Stomach (tissue), 9 donors: ENCODE measurements around the gene ESD. TPM values are rescaled to one million over a fixed set of nuclear protein-coding genes. Genes with fewer than 3 reads are reported as not detected.

Experiments used
- DNase-seq, 2 donors: peaks; one replicate each; pipeline versions ENCODE4 v3.0.0 to v3.0.0-alpha.2; 2013 to 2019
- H3K27ac ChIP-seq, 5 donors: fragments of 200-600 bp in 4 of 5; sonication (generic) in 4 of 5; one replicate each; pipeline ENCODE4 v1.5.1; 2013 to 2019; ENCODE audit warnings: mild to moderate bottlenecking in 1 of 5, moderate library complexity in 1 of 5
- H3K27me3 ChIP-seq, 3 donors: fragments of 200-600 bp; sonication (generic); one replicate each; pipeline ENCODE4 v1.5.1; 2017 to 2019; ENCODE audit warnings: mixed run types in 1 of 3
- H3K36me3 ChIP-seq, 4 donors: fragments of 200-600 bp; sonication (generic); 1 replicate in 3 of 4; 2 replicates in 1 of 4; pipeline ENCODE4 v1.5.1; 2016 to 2019
- H3K4me1 ChIP-seq, 4 donors: fragments of 200-600 bp; sonication (generic); one replicate each; pipeline ENCODE4 v1.5.1; 2016 to 2019
- H3K4me3 ChIP-seq, 4 donors: fragments of 200-600 bp; sonication (generic) in 3 of 4; one replicate each; pipeline ENCODE4 v1.5.1; 2016 to 2019; ENCODE audit warnings: mild to moderate bottlenecking in 1 of 4
- H3K9me3 ChIP-seq, 4 donors: fragments of 200-600 bp; sonication (generic); one replicate each; pipeline ENCODE4 v1.5.1; 2016 to 2019
- EP300 ChIP-seq: sonication (generic); formaldehyde crosslinking; IDR thresholded peaks from one replicate; pipeline ENCODE4 v1.6.1; 2017; ENCODE audit warnings: antibody characterized with exemption
- POLR2A ChIP-seq, 4 donors: fragments of 450-650 bp; IDR thresholded peaks; one replicate each; pipeline ENCODE4 v1.6.1; 2016; ENCODE audit warnings: antibody characterized with exemption in 4 of 4, control low read depth in 2 of 4, mild to moderate bottlenecking in 1 of 4, moderate library complexity in 1 of 4
- POLR2AphosphoS5 ChIP-seq, 3 donors: sonication (generic); formaldehyde crosslinking; IDR thresholded peaks; one replicate each; pipeline ENCODE4 v1.6.1; 2016; ENCODE audit warnings: antibody characterized with exemption in 3 of 3
- WGBS, 5 donors: extraction: QIAGEN DNeasy Blood & Tissue Kit in 3 of 5; methylation state at CpG; one replicate each; pipeline versions ENCODE4 v1.1.5 to v1.1.7; 2013 to 2018; 5-methylcytosine and 5-hydroxymethylcytosine counted together
- intact Hi-C: fragments of 100-400 bp; cut with DNase I; formaldehyde crosslinking; loops from one replicate; pipeline ENCODE4 v1.15.1; 2023; ENCODE audit warnings: low total_unique reads
- polyA plus RNA-seq, 3 donors: library from polyadenylated mRNA; stranded (reverse); fragments of 200-250 nt; gene quantifications; one replicate each; pipeline ENCODE4 v1.2.3, GENCODE V29; 2013
- total RNA-seq, 5 donors: library from RNA; depleted of rRNA; stranded (reverse); fragments of >200 nt; gene quantifications; one replicate each; pipeline versions ENCODE4 v1.1.0 to v1.2.3, GENCODE V29; 2014 to 2016
- TF ChIP-seq, protein P1 (sequence below), 7 experiments: fragments of 450-650 bp in 4 of 7; fragments of 200-600 bp in 3 of 7; sonication (generic) in 3 of 7; IDR thresholded peaks; one replicate each; pipeline ENCODE4 v1.5.1; 2016 to 2019; ENCODE audit warnings: antibody characterized with exemption in 7 of 7, control low read depth in 2 of 7, mild to moderate bottlenecking in 1 of 7
- donor health status: healthy with polysubstance abuse.
- donor health status: Bipolar disorder and iron deficiency.
- donor health status: healthy.

ESD gene
- total and polyA plus RNA-seq, 8 donors = 26.8 to 116 (median 93.9) TPM

DNA sequence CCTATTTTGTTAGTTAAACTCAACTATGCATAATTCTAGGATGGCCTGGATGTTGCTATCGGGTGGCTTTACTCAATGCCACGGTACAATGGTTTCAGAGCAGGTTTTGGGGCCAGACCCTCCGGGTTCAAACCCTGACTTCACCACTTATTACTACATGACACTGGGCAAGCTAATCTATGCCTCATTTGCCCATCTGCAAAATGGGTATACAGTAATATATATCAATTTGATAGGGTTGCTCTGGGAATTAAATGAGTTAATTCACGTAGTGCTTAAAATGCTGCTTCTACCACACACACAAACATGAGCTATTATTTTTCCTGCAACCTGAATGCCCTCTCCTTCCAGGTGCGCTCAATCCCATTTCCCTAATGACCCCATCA lies 839 bp downstream of the ESD start:
- Histone ChIP-seq H3K4me3 (peak overlapping the region; percentile 74 to 85 (median 78)), H3K27me3 (no peaks in the 10 kb centered on the region), H3K4me1 (peaks cover 9 to 44% (median 26%) of the 10 kb centered on the region in 4 donors), H3K27ac (peak overlapping the region; percentile 88 to 93 (median 90)), H3K36me3 (peaks cover 1 to 2% (median 2%) of the 10 kb centered on the region in 4 donors), H3K9me3 (no peaks in the 10 kb centered on the region)
- no peak for DNase-seq
- TF ChIP-seq POLR2A (IDR thresholded peaks at IDR 0.05) = no peak
- no peak for TF ChIP-seq POLR2AphosphoS5 (IDR thresholded peaks at IDR 0.05)
- WGBS, 5 donors = 65 to 70% (median 67%) methylated on average over 5 of the region's 5 CpGs
- intact Hi-C loops = no loop called here

DNA sequence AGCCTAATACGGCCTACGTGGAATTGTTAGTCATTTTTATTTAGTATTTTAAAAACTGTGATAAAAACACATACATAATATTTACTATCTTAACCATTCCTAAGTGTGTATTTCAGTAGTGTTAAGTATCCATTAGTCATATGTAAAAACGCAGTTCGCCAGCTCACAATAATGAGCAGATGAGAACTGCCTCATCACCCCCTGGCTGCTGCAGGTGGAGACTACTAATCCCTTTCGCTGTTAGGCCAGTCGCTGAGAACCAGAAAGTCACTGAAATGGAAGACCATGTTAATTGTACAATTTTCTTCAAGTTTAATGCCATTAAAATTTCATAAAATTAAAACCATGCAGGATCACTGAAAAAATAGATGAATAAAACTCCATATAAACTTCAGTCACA lies 1.6 kb downstream of the ESD start:
- peaks cover 9 to 44% (median 26%) of the 10 kb centered on the region in 4 donors for H3K4me1 ChIP-seq
- WGBS, 5 donors = 90 to 96% (median 91%) methylated on average over 6 of the region's 6 CpGs
- H3K27ac ChIP-seq = no peak overlapping the region
- H3K36me3 ChIP-seq = peaks cover 9 to 10% (median 10%) of the 10 kb centered on the region in 4 donors
- TF ChIP-seq POLR2AphosphoS5 (IDR thresholded peaks at IDR 0.05) = no peak
- H3K27me3 ChIP-seq = no peaks in the 10 kb centered on the region
- no peak overlapping the region for H3K4me3 ChIP-seq
- H3K9me3 ChIP-seq = no peaks in the 10 kb centered on the region
- no peak for DNase-seq
- intact Hi-C loops = no loop called here

DNA sequence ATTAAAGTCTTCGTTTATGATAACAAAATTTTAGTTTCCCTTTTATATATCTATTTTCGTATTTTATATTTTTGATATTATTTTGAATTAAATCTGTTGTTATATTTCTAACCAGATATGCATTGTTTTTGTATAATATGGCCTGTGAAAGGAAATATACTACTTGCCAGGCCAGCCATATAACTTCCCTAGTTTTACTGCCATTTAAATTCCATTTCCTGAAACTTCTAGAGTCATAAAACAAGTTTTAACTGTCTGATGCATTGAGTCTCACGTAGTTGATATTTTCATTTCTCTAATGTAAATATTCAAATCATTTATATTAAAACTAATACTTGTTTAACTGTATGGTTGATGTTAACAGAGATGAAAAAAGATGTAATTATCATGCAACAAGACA lies 13.5 kb downstream of the ESD start:
- intact Hi-C loops = no loop called here

DNA sequence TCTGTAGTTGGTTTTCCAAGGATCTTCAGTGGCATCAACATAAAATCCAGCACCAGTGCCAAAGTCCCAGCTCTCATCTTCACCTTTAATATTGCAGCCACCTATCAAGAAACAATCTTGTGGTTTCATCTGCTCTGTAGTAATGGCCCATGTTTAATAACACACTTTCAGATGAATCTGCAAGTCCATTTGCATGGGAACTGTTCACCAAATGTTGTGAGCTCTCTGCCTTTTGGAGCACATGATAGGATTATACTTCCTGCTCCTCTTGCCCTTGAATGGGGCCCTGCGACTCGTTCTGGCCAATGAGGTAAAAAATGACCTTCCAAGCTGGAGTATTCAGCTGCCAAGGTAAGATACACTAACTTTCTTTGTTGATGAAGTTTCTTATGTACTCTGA lies 14.3 kb downstream of the ESD start:
- Histone ChIP-seq H3K4me1 (no peaks in the 10 kb centered on the region), H3K9me3 (no peaks in the 10 kb centered on the region), H3K27ac (no peak overlapping the region), H3K27me3 (no peaks in the 10 kb centered on the region), H3K4me3 (no peak overlapping the region), H3K36me3 (peaks cover 12 to 94% (median 93%) of the 10 kb centered on the region in 4 donors)
- WGBS, 5 donors = 66 to 79% (median 74%) methylated on average over 2 of the region's 2 CpGs
- DNase-seq = no peak
- intact Hi-C loops = no loop called here
- TF ChIP-seq EP300 = no peak
- TF ChIP-seq, protein P1, sequence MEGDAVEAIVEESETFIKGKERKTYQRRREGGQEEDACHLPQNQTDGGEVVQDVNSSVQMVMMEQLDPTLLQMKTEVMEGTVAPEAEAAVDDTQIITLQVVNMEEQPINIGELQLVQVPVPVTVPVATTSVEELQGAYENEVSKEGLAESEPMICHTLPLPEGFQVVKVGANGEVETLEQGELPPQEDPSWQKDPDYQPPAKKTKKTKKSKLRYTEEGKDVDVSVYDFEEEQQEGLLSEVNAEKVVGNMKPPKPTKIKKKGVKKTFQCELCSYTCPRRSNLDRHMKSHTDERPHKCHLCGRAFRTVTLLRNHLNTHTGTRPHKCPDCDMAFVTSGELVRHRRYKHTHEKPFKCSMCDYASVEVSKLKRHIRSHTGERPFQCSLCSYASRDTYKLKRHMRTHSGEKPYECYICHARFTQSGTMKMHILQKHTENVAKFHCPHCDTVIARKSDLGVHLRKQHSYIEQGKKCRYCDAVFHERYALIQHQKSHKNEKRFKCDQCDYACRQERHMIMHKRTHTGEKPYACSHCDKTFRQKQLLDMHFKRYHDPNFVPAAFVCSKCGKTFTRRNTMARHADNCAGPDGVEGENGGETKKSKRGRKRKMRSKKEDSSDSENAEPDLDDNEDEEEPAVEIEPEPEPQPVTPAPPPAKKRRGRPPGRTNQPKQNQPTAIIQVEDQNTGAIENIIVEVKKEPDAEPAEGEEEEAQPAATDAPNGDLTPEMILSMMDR (IDR thresholded peaks at IDR 0.05) = no peak
- TF ChIP-seq POLR2AphosphoS5 (IDR thresholded peaks at IDR 0.05) = no peak
- TF ChIP-seq POLR2A (IDR thresholded peaks at IDR 0.05) = no peak

More for the DNA sequence above, 13.5 kb downstream of the ESD start:
- H3K4me3 ChIP-seq = no peak overlapping the region
- TF ChIP-seq EP300 = no peak
- TF ChIP-seq POLR2A (IDR thresholded peaks at IDR 0.05) = no peak
- TF ChIP-seq, protein P1 (IDR thresholded peaks at IDR 0.05) = no peak
- no peak for TF ChIP-seq POLR2AphosphoS5 (IDR thresholded peaks at IDR 0.05)
- no peak for DNase-seq
- H3K4me1 ChIP-seq = no peaks in the 10 kb centered on the region
- WGBS, 5 donors = 89 to 95% (median 94%) methylated on average over 3 of the region's 3 CpGs
- no peaks in the 10 kb centered on the region for H3K9me3 ChIP-seq
- no peak overlapping the region for H3K27ac ChIP-seq
- no peaks in the 10 kb centered on the region for H3K27me3 ChIP-seq
- peaks cover 12 to 94% (median 87%) of the 10 kb centered on the region in 4 donors for H3K36me3 ChIP-seq

DNA sequence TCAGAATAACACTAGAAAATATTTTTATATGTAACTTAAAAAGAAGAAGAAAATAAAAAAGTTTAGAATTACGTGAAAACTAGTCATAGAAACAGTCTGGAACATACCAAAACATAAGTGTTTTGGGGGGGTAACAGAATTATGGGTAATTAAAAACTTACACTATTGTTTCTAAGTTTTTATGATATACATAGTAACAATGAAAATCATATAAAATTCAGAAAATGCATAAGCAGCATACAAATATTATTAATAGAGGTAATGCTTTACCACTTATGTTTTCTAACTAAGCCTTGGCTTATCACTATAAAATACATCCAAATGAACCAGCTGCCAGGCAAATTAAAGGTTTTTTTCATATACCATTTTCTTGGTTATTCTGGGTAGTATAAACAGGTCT lies 14.9 kb downstream of the ESD start:
- H3K27me3 ChIP-seq = no peaks in the 10 kb centered on the region
- no peak overlapping the region for H3K4me3 ChIP-seq
- DNase-seq = no peak
- no peaks in the 10 kb centered on the region for H3K9me3 ChIP-seq
- intact Hi-C loops = no loop called here
- no peaks in the 10 kb centered on the region for H3K4me1 ChIP-seq
- WGBS, 5 donors = 84 to 97% (median 95%) methylated on average over 1 of the region's 1 CpG
- no peak overlapping the region for H3K27ac ChIP-seq
- H3K36me3 ChIP-seq = peaks cover 12 to 99% (median 96%) of the 10 kb centered on the region in 4 donors
- TF ChIP-seq POLR2AphosphoS5 (IDR thresholded peaks at IDR 0.05) = no peak
- no peak for TF ChIP-seq POLR2A (IDR thresholded peaks at IDR 0.05)
- no peak for TF ChIP-seq EP300
- TF ChIP-seq, protein P1 (IDR thresholded peaks at IDR 0.05) = no peak
